GM19438 (cell line): ENCODE data around the gene CTDSPL.
"Not testable (repeated sequence)": the region's sequence is repeated elsewhere in the genome, so short reads cannot be mapped to it uniquely, and the experiment has no call there.

Experiments
- ATAC-seq: cut with Tn5 transposase; IDR thresholded peaks from one replicate; pipeline ENCODE4 v1.9.1; 2021; ENCODE audit warnings: low read depth; ENCODE audit not compliant: unreplicated experiment

CTDSPL gene

GRCh38 chr3:37861620-37862041, at the start of gene CTDSPL:
CTDSPL (plus strand) TSS chr3:37861880; CDS start chr3:37862200, 320 bp downstream.
- ATAC-seq: no peak

DNA sequence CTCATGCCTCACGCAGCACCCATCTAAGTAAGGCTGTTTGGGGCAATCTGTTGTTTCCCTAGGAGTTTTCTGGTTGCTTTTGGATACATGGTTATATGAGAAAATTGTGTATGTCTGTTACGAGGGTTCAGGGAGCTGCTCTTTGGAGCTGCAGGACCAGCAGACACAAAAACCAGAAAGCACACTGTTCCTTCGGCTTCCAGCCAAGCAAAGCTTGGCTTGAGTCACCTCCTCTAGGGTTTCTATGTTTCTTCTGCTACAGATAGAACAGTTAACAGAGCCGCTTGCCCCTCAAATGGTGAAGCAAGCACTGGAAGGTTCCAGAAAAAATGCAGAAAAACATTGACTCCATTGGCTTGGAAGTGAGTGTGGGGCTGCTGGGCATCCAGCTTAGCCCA, 49.2 kb upstream of the CTDSPL start:
- ATAC-seq: no peak

DNA sequence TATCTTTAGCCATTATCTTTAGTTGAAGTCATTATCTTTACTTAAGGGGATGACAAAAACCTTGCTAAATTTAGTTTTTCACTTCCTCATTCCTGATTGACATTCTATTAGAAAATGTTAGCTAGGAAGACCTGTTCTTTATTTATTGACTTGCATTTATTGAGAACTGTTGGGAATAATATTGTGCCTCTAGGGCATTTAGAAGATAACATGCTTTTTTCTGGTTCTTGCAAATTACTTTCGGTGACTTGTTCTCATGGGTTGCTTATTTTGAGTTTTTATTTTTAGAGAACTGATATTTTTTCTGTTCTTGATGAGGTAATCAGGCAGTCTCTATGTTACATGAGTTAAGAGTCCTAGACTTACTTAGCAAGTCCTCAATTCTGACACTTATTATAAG, 48.3 kb upstream of the CTDSPL start:
- no peak for ATAC-seq

DNA sequence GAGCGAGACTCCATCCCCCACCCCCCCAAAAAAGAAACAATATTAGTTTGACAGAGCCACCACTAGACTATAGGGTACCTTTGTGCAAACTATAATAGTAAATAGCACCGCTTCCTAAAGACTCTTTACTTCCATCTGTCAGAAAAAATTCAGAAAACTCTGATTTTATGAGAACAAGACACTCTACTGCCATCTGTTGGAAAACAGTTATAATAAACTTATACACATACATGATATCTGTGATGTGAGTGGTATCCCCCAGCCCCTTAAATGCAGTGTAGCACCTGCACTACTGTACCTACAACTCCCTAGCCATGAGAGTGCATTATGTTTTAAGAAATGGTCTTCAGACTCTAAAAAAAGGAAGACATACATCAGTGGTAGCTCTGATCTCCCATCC, 47.1 kb upstream of the CTDSPL start:
- ATAC-seq: no peak

DNA sequence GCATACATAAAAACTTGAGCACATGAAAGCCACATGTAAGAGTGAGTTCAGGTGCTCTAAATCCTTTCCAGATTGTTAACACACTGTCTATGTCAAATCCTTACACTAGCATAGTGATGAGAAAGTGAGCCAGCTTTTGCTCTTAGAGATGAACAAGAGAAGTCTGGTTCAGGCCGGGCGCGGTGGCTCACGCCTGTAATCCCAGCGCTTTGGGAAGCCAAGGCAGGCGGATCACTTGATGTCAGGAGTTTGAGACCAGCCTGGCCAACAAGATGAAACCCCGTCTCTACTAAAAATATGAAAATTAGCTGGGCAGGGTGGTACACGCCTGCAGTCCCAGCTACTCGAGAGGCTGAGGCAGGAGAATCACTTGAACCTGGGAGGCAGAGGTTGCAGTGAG, 46.5 kb upstream of the CTDSPL start:
- not testable (repeated sequence) for ATAC-seq

GRCh38 chr3:37816271-37816670, 45.4 kb upstream of the CTDSPL start:
- no peak for ATAC-seq

- ATAC-seq: no peak
Measured at GRCh38 chr3:37819591-37819990, 42.1 kb upstream of the CTDSPL start.

- no peak for ATAC-seq
Measured at GRCh38 chr3:37820286-37820685, 41.4 kb upstream of the CTDSPL start.

DNA sequence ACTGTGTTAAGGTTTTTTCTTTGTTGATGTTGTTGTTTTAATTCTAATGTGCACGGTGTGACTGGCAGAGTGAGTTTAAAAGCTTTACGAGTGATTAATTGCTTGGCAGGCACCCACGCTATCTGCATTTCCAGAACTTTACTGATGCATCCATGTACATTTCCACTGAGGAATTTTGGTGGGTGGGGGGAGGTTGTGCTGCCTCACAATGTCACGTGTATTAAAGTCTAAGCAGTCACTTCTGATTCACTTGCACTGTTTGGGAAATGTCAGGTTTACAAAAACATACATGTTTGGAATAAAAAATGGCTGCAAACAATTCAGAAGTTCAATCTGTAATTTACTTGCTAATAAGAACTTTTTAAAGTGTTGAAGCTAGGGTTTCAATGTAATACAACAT, 38.5 kb upstream of the CTDSPL start:
- ATAC-seq: no peak

DNA sequence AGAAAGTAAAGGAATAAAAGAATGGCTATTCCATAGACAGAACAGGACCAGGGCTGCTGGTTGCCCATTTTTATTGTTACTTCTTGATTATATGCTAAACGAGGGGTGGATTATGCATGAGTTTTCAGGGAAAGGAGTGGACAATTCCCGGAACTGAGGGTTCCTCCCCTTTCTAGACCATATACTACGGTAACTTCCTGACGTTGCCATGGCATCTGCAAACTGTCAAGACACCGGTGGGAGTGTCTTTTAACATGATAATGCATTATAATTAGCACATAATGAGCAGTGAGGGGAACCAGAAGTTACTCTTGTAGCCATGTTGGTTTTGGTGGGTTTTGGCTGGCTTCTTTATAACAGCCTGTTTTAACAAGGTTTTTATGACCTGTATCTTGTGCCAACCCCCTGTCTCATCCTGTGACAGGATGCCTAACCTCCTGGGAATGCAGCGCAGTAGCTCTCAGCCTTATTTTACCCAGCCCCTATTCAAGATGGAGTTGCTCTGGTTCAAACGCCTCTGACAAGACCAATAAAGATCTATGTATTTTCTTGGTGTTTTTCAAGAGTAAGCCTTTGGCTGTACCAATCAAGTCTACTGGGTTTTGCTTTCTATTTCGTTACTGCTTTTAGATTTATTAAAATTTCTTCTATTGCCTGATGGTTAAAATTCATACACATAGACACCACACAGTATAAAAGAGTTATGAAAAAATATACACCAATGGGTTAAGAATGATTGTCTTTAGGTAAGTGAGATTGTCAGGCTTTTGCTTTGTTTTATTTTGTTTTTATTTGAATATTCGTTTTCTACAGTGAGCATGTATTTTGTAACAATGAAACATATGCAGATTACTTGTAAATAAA, 37.4 kb upstream of the CTDSPL start:
- no peak for ATAC-seq

GRCh38 chr3:37824954-37825328, 36.7 kb upstream of the CTDSPL start:
- ATAC-seq: no peak

DNA sequence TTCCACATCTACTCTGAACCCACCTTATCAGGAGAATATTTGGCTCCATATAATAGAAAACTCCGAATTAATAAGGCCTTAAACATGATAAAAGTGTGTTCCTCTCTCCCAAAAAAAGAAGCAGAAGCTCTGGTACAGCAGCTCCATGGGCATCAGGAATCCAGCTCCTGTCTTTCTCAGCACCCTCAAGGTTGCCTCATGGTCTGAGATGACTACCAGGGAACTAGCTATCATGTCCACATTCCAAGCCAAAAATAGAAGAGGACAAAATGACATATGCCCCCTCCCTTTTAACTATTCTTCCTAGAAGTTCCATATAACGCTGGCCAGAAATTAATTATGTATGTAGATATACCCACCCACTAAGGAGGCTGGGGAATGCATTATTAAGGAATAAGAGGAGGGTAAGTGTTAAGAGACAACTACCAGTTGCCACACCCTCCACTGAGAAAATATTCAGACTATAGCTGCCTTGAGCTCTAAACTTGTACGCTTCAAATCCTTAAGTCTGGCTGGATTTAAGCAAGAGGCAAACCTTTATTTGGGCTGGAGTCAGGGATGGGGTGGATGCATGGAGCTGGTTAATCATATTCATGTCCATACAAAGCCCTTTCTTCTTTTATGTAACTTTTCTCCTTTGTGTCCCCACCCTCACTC, 35.8 kb upstream of the CTDSPL start:
- ATAC-seq: no peak

- no peak for ATAC-seq
Measured at GRCh38 chr3:37826502-37826901, 35.2 kb upstream of the CTDSPL start.

GRCh38 chr3:37826933-37827332, 34.7 kb upstream of the CTDSPL start:
- ATAC-seq: no peak

- no peak for ATAC-seq
Measured at GRCh38 chr3:37832480-37832879, 29.2 kb upstream of the CTDSPL start.

DNA sequence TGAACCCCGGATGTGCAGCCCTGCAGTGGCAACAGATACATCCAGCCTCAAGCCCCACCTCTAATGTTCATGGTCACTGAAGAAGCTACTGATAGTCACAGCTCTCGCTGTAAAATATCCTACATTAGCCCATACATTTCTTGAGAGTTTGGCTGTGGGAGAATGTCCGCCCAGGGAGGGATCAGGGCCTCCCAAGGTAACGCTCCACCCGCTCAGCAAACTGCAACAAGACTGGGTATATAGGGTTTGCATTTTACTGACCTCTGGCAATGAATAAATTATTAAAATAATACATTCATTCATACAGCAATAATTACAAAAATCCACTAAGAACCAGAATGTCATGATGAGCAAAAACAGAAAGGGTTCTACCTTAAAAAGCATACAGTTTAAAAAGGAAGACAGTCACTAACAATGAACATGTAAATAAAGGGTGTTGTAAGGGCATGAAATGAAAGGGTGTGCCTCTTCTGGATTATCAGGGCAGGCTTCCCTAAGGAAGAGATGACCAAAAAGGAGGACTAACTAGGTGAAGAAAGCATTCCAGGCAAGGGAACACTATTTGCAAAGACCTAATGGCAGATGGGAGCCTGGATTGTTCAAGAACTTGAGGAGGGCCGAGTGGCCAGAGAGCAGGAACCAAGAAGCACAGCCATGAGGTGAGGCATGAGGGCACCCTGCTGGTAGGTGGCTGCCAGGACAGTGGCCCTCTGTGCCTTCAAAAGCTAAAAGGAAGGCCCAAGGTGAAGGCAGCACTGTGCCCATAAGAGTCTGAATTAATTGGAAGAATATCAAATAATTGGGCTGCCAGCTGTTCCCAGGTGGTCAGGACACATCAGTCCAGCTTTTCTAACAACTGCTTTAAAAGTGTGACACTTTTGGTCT, 28.1 kb upstream of the CTDSPL start:
- ATAC-seq: no peak

DNA sequence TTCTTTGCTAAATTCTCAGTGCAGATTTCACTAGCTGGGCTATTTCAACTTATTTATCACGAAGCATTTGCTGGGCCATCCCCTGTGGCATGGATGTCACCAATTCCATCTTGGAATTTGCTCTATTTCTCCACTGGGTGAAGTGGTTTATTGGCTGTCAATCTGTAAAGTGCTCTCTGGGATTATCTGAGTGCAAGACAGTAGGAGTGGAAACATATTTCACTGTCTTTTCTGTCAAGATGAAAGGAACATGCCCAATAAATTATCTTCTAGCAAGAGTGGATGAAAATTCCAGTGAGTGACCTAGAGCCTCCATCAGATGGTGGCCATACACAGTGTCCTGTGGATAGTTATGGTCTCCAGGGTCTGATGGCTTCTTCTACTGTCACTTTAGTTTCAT, 25.1 kb upstream of the CTDSPL start:
- ATAC-seq: no peak

GRCh38 chr3:37847689-37848088, 14.0 kb upstream of the CTDSPL start:
- ATAC-seq: no peak

DNA sequence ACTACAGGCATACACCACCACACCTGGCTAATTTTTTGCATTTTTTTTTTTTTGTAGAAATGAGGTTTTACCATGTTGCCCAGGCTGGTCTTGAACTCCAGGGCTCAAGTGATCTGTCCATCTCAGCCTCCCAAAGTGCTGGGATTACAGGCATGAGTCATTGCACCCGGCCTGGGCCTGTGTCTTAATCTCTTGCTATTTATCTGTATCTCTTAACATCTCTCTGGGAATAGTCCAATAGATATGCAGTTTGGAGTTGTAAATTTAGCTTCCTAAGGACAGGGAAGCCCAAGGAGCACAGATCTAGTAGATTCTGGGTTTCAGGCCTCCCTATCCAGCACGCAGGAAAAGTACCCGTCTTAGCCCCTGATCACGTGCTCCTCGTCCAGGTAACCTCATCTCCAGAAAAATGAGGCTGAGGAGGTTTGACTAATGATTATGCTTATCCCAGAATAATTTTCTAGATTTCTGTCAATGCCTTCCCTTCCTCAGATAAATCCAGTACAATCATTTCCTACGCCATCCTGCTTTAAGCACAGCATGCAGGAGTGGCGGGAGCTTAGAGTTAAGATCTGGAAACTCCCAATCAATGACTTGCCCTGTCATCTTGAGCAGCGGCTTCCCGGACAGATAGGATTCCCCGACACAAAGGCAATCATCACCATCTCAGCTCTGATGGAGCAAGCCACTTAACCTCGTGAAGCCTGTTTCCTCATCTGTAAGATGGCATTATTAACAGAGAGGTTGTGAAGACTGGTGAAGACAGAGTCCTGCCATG, 12.3 kb upstream of the CTDSPL start:
- ATAC-seq: no peak

DNA sequence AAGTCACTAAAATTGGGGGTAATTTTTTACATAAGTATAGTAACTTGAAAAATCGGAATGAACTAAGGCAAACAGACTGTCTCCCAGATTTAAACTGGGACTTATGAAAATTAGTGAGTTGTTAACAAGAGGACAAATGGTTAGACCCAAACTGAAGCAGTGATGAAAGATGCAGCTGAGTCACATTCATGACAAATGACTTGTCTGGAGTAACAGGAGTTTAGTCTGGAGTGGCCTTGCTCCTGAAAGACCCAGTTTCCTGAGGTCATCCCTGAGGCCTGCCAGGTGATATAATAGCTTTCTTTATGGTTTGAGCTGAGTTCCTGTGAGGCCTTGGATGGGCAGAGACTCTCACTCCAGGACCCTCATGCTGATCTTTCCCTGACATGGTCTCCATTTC, 9.6 kb upstream of the CTDSPL start:
- ATAC-seq: no peak
